Gastrocnemius medialis (tissue), 4 donors: Measurements from ENCODE around the gene SLC5A12.

Experiments
- CTCF ChIP-seq, 5 experiments: fragments of 450-650 bp in 3 of 5; fragments of 200-600 bp in 2 of 5; sonication (generic) in 2 of 5; IDR thresholded peaks in 4 of 5; conservative IDR thresholded peaks in 1 of 5; 1 replicate in 4 of 5; 2 replicates in 1 of 5; pipeline ENCODE4 v1.5.1; 2016 to 2019; ENCODE audit warnings: antibody characterized with exemption in 5 of 5, mild to moderate bottlenecking in 3 of 5, moderate library complexity in 3 of 5
- POLR2A ChIP-seq, 2 donors: fragments of 450-650 bp; IDR thresholded peaks; one replicate each; pipeline ENCODE4 v1.6.1; 2017; ENCODE audit warnings: antibody characterized with exemption in 2 of 2, mild to moderate bottlenecking in 2 of 2, moderate library complexity in 2 of 2

GRCh38 chr11:26698224-26698623, 23.6 kb downstream of the SLC5A12 start:
- TF ChIP-seq CTCF (IDR thresholded peaks at IDR 0.05 in 4 of 5, conservative IDR thresholded peaks at IDR 0.05 in 1 of 5): no peak
- no peak for TF ChIP-seq POLR2A (IDR thresholded peaks at IDR 0.05)
